K562 (cell line): ENCODE measurements around the gene SCG3. TPM values are rescaled to one million over a fixed set of nuclear protein-coding genes. Genes with fewer than 3 reads are reported as not detected.

ENCODE experiments used
- ATF1 ChIP-seq, 2 experiments: fragments of 450-650 bp in 1 of 2; IDR thresholded peaks; 2 replicates each; pipeline ENCODE4 v1.6.1; 2016; ENCODE audit warnings: missing compliant biosample characterization in 1 of 2, missing genetic modification characterization in 1 of 2
- CREM ChIP-seq: IDR thresholded peaks from 2 replicates; pipeline ENCODE4 v1.6.1; 2014; ENCODE audit warnings: antibody characterized with exemption, low read depth
- CTBP1 ChIP-seq: fragments of 450-650 bp; IDR thresholded peaks from 2 replicates; pipeline ENCODE4 v1.6.1; 2016; ENCODE audit warnings: borderline replicate concordance
- E2F3 ChIP-seq: fragments of 250-450 bp; sonication (Bioruptor Pico); IDR thresholded peaks from 2 replicates; pipeline ENCODE4 v1.4.0; 2020; ENCODE audit warnings: mild to moderate bottlenecking
- ERF ChIP-seq: fragments of 450-650 bp; formaldehyde crosslinking; IDR thresholded peaks from 2 replicates; pipeline ENCODE4 v1.4.0; 2020; ENCODE audit warnings: mild to moderate bottlenecking, mixed read lengths
- FOXP1 ChIP-seq: sonication (generic); formaldehyde crosslinking; IDR thresholded peaks from 2 replicates; pipeline ENCODE4 v1.8.0; 2022; ENCODE audit warnings: mild to moderate bottlenecking, missing genetic modification reagents
- GTF2A2 ChIP-seq: IDR thresholded peaks from 2 replicates; pipeline ENCODE4 v1.6.1; 2016; ENCODE audit warnings: mild to moderate bottlenecking, missing genetic modification characterization, missing compliant biosample characterization
- HDAC8 ChIP-seq: fragments of 450-650 bp; IDR thresholded peaks from 2 replicates; pipeline ENCODE4 v1.6.1; 2016; ENCODE audit warnings: mild to moderate bottlenecking, missing genetic modification characterization, moderate library complexity, missing compliant biosample characterization
- HNRNPK ChIP-seq: fragments of 200-400 bp; formaldehyde crosslinking; IDR thresholded peaks from one replicate; pipeline ENCODE4 v1.6.1; 2018; ENCODE audit warnings: mild to moderate bottlenecking, low read depth, low read length; ENCODE audit not compliant: poor library complexity, severe bottlenecking
- KAT7 ChIP-seq: sonication (generic); formaldehyde crosslinking; IDR thresholded peaks from 2 replicates; pipeline ENCODE4 v1.8.0; 2022; ENCODE audit warnings: missing genetic modification reagents, mild to moderate bottlenecking, borderline replicate concordance
- MGA ChIP-seq: fragments of 450-650 bp; IDR thresholded peaks from 2 replicates; pipeline ENCODE4 v1.6.1; 2016; ENCODE audit warnings: mild to moderate bottlenecking, moderate library complexity
- PHF8 ChIP-seq: fragments of 200-600 bp; sonication (generic); IDR thresholded peaks from 2 replicates; pipeline ENCODE4 v1.6.1; 2012; ENCODE audit warnings: mixed run types, mild to moderate bottlenecking, inconsistent platforms, low read length, moderate library complexity, borderline replicate concordance
- PPARD ChIP-seq: fragments of 250-450 bp; sonication (Bioruptor Pico); IDR thresholded peaks from 2 replicates; pipeline ENCODE4 v1.8.0; 2022; ENCODE audit warnings: inconsistent platforms, mild to moderate bottlenecking, moderate library complexity
- polyA plus RNA-seq, 8 experiments: library from polyadenylated mRNA; depleted of rRNA in 4 of 8; stranded (reverse) in 5 of 8; unstranded in 3 of 8; fragments of >200 nt; fragmentation: Nextera tagmentation in 2 of 8; fragmentation: Illumina TruSeq in 1 of 8; extraction: Ambion mirVana in 2 of 8; extraction: Trizol in 1 of 8; gene quantifications; 2 replicates each; pipeline versions ENCODE4 v1.2.1 to v1.2.3, GENCODE V29; 2011 to 2014; ENCODE audit warnings: inconsistent platforms in 1 of 8, missing spikeins in 1 of 8
- total RNA-seq, 7 experiments: library from RNA; depleted of rRNA in 6 of 7; stranded (reverse); fragments of >200 nt in 6 of 7; fragmentation: Illumina TruSeq in 2 of 7; extraction: Trizol in 2 of 7; gene quantifications; 2 replicates each; pipeline versions ENCODE4 v1.2.1 to v1.2.3, GENCODE V29; 2011 to 2021; ENCODE audit warnings: low replicate concordance in 1 of 7
- TF ChIP-seq, protein P1 (sequence below), 2 experiments: fragments of 200-800 bp in 1 of 2; sonication (Bioruptor generic) in 1 of 2; sonication (generic) in 1 of 2; formaldehyde crosslinking in 1 of 2; IDR thresholded peaks in 1 of 2; conservative IDR thresholded peaks in 1 of 2; 2 replicates each; pipeline versions ENCODE4 v1.5.0 to v1.6.1; 2016 to 2020; ENCODE audit warnings: missing compliant biosample characterization in 1 of 2, missing genetic modification characterization in 1 of 2, missing genetic modification reagents in 1 of 2

The SCG3 gene
- total and polyA plus RNA-seq, 9 of the 15 experiments (the other 6 are each of a cell fraction or from before 2014, with no cell fraction given) = 13.0 to 43.8 (median 21.0) TPM

GRCh38 chr15:51737522-51738305 lies 56.4 kb downstream of the SCG3 start, which contains the start of gene LYSMD2 (continued):
- TF ChIP-seq MGA (no peak), CREM (peak; percentile 41; the same call in 1 of the 2 replicates), FOXP1 (0 out of 2 replicates have a peak, but pooled peaks have one; percentile 75), ATF1 (CRISPR knock-in tag; IDR thresholded peaks at IDR 0.05) (no peak), ATF1 (tag; IDR thresholded peaks at IDR 0.05) (peak; percentile 80), KAT7 (CRISPR knock-in tag) (0 out of 2 replicates have a peak, but pooled peaks have one; percentile 30), E2F3 (CRISPR knock-in tag) (0 out of 2 replicates have a peak, but pooled peaks have one; percentile 15), HNRNPK (no peak), HDAC8 (peak; percentile 49; the same call in 1 of the 2 replicates), PHF8 (peak; percentile 54; the same call in 1 of the 2 replicates), ERF (0 out of 2 replicates have a peak, but pooled peaks have one; percentile 53), CTBP1 (peak; percentile 63; the same call in 1 of the 2 replicates), PPARD (CRISPR knock-in tag) (no peak), GTF2A2 (tag) (no peak)
- TF ChIP-seq, protein P1, sequence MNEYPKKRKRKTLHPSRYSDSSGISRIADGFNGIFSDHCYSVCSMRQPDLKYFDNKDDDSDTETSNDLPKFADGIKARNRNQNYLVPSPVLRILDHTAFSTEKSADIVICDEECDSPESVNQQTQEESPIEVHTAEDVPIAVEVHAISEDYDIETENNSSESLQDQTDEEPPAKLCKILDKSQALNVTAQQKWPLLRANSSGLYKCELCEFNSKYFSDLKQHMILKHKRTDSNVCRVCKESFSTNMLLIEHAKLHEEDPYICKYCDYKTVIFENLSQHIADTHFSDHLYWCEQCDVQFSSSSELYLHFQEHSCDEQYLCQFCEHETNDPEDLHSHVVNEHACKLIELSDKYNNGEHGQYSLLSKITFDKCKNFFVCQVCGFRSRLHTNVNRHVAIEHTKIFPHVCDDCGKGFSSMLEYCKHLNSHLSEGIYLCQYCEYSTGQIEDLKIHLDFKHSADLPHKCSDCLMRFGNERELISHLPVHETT (CRISPR knock-in tag; conservative IDR thresholded peaks at IDR 0.05 in 1 of 2, IDR thresholded peaks at IDR 0.05 in 1 of 2) = peak in 1 of 2 experiments; percentile 62; a peak in 1 of 4 replicates
